ENCODE data around the gene ITPK1. TPM values are rescaled to one million over a fixed set of nuclear protein-coding genes. Genes with fewer than 3 reads are reported as not detected.

Gene ITPK1
- total and polyA plus RNA-seq, 2 experiments from 2014 or later: 35.9 to 101 TPM

- peaks cover 18% of the 10 kb centered on the region for H3K4me1 ChIP-seq (ENCODE audit: insufficient read depth)
- DNase-seq (ENCODE audit: low spot score) (no peak), ATAC-seq (no peak)
- Mint-ChIP-seq H3K27me3 (ENCODE audit: insufficient read depth, low read depth, poor library complexity) (peaks cover 19% of the 10 kb centered on the region), H3K9me3 (no peaks in the 10 kb centered on the region; the same call in 2 of the 3 replicates), H3K4me1 (peaks cover 64% of the 10 kb centered on the region), H3K27ac (no peak overlapping the region), H3K36me3 (ENCODE audit: low read depth) (peaks cover 15% of the 10 kb centered on the region; the same call in 2 of the 3 replicates), H3K4me3 (no peak overlapping the region; the same call in 2 of the 3 replicates)
- H3K9me2 ChIP-seq (ENCODE audit: insufficient read depth): no peaks in the 10 kb centered on the region
- H3K27me3 ChIP-seq (ENCODE audit: insufficient read depth): no peaks in the 10 kb centered on the region
- peaks cover 98% of the 10 kb centered on the region for H3K79me2 ChIP-seq (replicated peaks; ENCODE audit: insufficient read depth)
- H3F3A ChIP-seq (replicated peaks; ENCODE audit: low read depth): no peaks in the 10 kb centered on the region
- H3K27ac ChIP-seq (ENCODE audit: low read depth): no peak overlapping the region
- H3K4me3 ChIP-seq: no peak overlapping the region
- H3K36me3 ChIP-seq (ENCODE audit: insufficient read depth): no peaks in the 10 kb centered on the region
- H3K4me2 ChIP-seq: no peak overlapping the region
- no peak overlapping the region for H2AFZ ChIP-seq
- H4K20me1 ChIP-seq (replicated peaks; ENCODE audit: insufficient read depth): peaks cover 22% of the 10 kb centered on the region
- no peak for TF ChIP-seq ZNF114 (CRISPR knock-in tag; IDR thresholded peaks at IDR 0.05)
- no peak for TF ChIP-seq CREB1 (CRISPR knock-in tag; IDR thresholded peaks at IDR 0.05; ENCODE audit: low read depth)
- no peak for TF ChIP-seq JUNB (IDR thresholded peaks at IDR 0.05; ENCODE audit: unreplicated experiment)
- TF ChIP-seq, protein P1, sequence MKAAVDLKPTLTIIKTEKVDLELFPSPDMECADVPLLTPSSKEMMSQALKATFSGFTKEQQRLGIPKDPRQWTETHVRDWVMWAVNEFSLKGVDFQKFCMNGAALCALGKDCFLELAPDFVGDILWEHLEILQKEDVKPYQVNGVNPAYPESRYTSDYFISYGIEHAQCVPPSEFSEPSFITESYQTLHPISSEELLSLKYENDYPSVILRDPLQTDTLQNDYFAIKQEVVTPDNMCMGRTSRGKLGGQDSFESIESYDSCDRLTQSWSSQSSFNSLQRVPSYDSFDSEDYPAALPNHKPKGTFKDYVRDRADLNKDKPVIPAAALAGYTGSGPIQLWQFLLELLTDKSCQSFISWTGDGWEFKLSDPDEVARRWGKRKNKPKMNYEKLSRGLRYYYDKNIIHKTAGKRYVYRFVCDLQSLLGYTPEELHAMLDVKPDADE (IDR thresholded peaks at IDR 0.05): no peak
- TF ChIP-seq EZH2 (IDR thresholded peaks at IDR 0.05; ENCODE audit: low read depth, unreplicated experiment): no peak
- TF ChIP-seq ZNF462 (CRISPR knock-in tag; IDR thresholded peaks at IDR 0.05): no peak
- TF ChIP-seq, protein P2, sequence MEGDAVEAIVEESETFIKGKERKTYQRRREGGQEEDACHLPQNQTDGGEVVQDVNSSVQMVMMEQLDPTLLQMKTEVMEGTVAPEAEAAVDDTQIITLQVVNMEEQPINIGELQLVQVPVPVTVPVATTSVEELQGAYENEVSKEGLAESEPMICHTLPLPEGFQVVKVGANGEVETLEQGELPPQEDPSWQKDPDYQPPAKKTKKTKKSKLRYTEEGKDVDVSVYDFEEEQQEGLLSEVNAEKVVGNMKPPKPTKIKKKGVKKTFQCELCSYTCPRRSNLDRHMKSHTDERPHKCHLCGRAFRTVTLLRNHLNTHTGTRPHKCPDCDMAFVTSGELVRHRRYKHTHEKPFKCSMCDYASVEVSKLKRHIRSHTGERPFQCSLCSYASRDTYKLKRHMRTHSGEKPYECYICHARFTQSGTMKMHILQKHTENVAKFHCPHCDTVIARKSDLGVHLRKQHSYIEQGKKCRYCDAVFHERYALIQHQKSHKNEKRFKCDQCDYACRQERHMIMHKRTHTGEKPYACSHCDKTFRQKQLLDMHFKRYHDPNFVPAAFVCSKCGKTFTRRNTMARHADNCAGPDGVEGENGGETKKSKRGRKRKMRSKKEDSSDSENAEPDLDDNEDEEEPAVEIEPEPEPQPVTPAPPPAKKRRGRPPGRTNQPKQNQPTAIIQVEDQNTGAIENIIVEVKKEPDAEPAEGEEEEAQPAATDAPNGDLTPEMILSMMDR (conservative IDR thresholded peaks at IDR 0.05; ENCODE audit: low read depth in 2 of 2): no peak
- TF ChIP-seq, protein P3, sequence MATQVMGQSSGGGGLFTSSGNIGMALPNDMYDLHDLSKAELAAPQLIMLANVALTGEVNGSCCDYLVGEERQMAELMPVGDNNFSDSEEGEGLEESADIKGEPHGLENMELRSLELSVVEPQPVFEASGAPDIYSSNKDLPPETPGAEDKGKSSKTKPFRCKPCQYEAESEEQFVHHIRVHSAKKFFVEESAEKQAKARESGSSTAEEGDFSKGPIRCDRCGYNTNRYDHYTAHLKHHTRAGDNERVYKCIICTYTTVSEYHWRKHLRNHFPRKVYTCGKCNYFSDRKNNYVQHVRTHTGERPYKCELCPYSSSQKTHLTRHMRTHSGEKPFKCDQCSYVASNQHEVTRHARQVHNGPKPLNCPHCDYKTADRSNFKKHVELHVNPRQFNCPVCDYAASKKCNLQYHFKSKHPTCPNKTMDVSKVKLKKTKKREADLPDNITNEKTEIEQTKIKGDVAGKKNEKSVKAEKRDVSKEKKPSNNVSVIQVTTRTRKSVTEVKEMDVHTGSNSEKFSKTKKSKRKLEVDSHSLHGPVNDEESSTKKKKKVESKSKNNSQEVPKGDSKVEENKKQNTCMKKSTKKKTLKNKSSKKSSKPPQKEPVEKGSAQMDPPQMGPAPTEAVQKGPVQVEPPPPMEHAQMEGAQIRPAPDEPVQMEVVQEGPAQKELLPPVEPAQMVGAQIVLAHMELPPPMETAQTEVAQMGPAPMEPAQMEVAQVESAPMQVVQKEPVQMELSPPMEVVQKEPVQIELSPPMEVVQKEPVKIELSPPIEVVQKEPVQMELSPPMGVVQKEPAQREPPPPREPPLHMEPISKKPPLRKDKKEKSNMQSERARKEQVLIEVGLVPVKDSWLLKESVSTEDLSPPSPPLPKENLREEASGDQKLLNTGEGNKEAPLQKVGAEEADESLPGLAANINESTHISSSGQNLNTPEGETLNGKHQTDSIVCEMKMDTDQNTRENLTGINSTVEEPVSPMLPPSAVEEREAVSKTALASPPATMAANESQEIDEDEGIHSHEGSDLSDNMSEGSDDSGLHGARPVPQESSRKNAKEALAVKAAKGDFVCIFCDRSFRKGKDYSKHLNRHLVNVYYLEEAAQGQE (IDR thresholded peaks at IDR 0.05; ENCODE audit: unreplicated experiment): no peak
- TF ChIP-seq EZH2phosphoT487 (IDR thresholded peaks at IDR 0.05; ENCODE audit: unreplicated experiment): no peak
- TF ChIP-seq NANOG (IDR thresholded peaks at IDR 0.05; ENCODE audit: borderline replicate concordance): no peak
- TF ChIP-seq STAT1 (IDR thresholded peaks at IDR 0.05; ENCODE audit: unreplicated experiment): no peak
- no peak for TF ChIP-seq ZNF331 (CRISPR knock-in tag; IDR thresholded peaks at IDR 0.05; ENCODE audit: low read depth)
- TF ChIP-seq POLR2AphosphoS5 (IDR thresholded peaks at IDR 0.05; ENCODE audit: low read depth): no peak
These were observed 26.0 kb downstream of the ITPK1 start for GRCh38 chr14:93089521-93090269.

Measured in GM23338 (cell line).